Esophagus muscularis mucosa (tissue), 4 donors: ENCODE results near the gene PRKCQ.

ENCODE experiments used
- EP300 ChIP-seq: sonication (generic); formaldehyde crosslinking; IDR thresholded peaks from one replicate; pipeline ENCODE4 v1.6.1; 2017; ENCODE audit warnings: antibody characterized with exemption
- POLR2A ChIP-seq: fragments of 450-650 bp; IDR thresholded peaks from one replicate; pipeline ENCODE4 v1.6.1; 2017; ENCODE audit warnings: antibody characterized with exemption, moderate library complexity, mild to moderate bottlenecking, low read depth
- POLR2AphosphoS5 ChIP-seq, 2 donors: sonication (generic); formaldehyde crosslinking; IDR thresholded peaks; one replicate each; pipeline ENCODE4 v1.6.1; 2017; ENCODE audit warnings: antibody characterized with exemption in 2 of 2
- TF ChIP-seq, protein P1 (sequence below), 3 experiments: fragments of 200-600 bp in 2 of 3; fragments of 450-650 bp in 1 of 3; sonication (generic) in 2 of 3; IDR thresholded peaks; one replicate each; pipeline ENCODE4 v1.5.1; 2017 to 2019; ENCODE audit warnings: antibody characterized with exemption in 3 of 3, mild to moderate bottlenecking in 2 of 3, moderate library complexity in 1 of 3

DNA sequence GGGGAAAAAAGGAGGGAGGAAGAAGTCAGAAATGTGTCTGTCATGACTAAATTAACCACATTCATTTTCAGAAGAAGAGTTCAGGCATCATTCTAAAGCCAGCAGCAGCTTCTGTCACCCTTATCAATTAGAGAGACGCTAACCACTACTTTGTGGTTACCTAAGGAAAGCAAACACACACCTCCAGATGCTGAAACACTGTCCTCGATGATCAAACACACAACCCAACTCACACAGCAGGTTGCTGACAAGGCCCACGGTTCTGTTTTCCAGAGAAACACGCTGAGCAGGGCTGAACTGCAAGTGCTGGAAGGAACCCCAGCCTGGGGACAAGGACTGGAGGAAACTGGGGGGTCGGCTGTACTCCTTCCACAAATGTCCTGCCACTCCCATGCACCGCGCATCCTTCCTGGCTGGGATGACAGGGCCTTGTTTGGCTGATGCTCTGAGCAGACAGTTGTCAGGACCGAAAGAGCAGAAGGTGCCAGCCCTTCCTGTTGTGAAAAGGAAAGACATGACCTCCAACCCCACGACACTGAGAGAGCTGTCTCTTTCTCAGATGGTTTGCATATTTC, 36.6 kb downstream of the PRKCQ start:
- TF ChIP-seq POLR2A (no peak), EP300 (no peak), POLR2AphosphoS5 (IDR thresholded peaks at IDR 0.05) (no peak)
- TF ChIP-seq, protein P1, sequence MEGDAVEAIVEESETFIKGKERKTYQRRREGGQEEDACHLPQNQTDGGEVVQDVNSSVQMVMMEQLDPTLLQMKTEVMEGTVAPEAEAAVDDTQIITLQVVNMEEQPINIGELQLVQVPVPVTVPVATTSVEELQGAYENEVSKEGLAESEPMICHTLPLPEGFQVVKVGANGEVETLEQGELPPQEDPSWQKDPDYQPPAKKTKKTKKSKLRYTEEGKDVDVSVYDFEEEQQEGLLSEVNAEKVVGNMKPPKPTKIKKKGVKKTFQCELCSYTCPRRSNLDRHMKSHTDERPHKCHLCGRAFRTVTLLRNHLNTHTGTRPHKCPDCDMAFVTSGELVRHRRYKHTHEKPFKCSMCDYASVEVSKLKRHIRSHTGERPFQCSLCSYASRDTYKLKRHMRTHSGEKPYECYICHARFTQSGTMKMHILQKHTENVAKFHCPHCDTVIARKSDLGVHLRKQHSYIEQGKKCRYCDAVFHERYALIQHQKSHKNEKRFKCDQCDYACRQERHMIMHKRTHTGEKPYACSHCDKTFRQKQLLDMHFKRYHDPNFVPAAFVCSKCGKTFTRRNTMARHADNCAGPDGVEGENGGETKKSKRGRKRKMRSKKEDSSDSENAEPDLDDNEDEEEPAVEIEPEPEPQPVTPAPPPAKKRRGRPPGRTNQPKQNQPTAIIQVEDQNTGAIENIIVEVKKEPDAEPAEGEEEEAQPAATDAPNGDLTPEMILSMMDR (IDR thresholded peaks at IDR 0.05), result no peak
